Endothelial cell of umbilical vein (primary cell): ENCODE measurements around the gene SLC44A1. TPM values are rescaled to one million over a fixed set of nuclear protein-coding genes. Genes with fewer than 3 reads are reported as not detected.
A peak's percentile ranks its signal among the peaks of the same experiment; 100 is the strongest.

Experiments used
- BruUV-seq: library from RNA; stranded (reverse); fragments of 400-500 nt; replicated peaks from 2 replicates; lab custom pipeline; 2021; lab: Mats Ljungman, UMichigan
- CTCF ChIA-PET: fragments of 300-600, 350-600 bp; sonication (Branson Sonifier 250); formaldehyde crosslinking; loops from one replicate; lab custom pipeline; 2021; ENCODE audit warnings: antibody characterized with exemption, inconsistent platforms; lab: Charles Lee
- POLR2A ChIA-PET: fragments of 300-600, 350-600 bp; sonication (Branson Sonifier 250); formaldehyde crosslinking; loops from one replicate; lab custom pipeline; 2021; ENCODE audit warnings: antibody characterized with exemption, inconsistent platforms; lab: Charles Lee
- DNase-seq: peaks from one replicate; pipeline ENCODE4 v3.0.0-alpha.2; 2011; ENCODE audit warnings: low read depth, low spot score
- FAIRE-seq: peaks from 2 replicates; lab custom pipeline; 2011; peaks lifted over from hg19 to GRCh38; lab: Jason Lieb, UNC
- H2AFZ ChIP-seq: 2 replicates; pipeline ENCODE4 v1.6.0; 2012; ENCODE audit warnings: low read depth, low read length, control low read depth, inconsistent platforms
- H3K27ac ChIP-seq: 2 replicates; pipeline ENCODE4 v1.5.1; 2011; ENCODE audit warnings: low read depth, mild to moderate bottlenecking, control low read depth, low read length, moderate library complexity; ENCODE audit not compliant: insufficient read depth
- H3K27me3 ChIP-seq, 2 experiments: 2 replicates each; pipeline versions ENCODE4 v1.6.0 to v1.6.1; 2011; ENCODE audit warnings: low read length in 2 of 2, mixed read lengths in 1 of 2; ENCODE audit not compliant: control insufficient read depth in 2 of 2, insufficient read depth in 2 of 2
- H3K36me3 ChIP-seq, 2 experiments: 2 replicates in 1 of 2; 3 replicates in 1 of 2; pipeline ENCODE4 v1.5.1; 2011; ENCODE audit warnings: low read length in 2 of 2, mild to moderate bottlenecking in 1 of 2, moderate library complexity in 1 of 2; ENCODE audit not compliant: control insufficient read depth in 2 of 2, insufficient read depth in 2 of 2; ENCODE audit errors: extremely low read depth in 1 of 2
- H3K4me1 ChIP-seq: 3 replicates; pipeline ENCODE4 v1.5.1; 2011; ENCODE audit warnings: mild to moderate bottlenecking, low read length; ENCODE audit not compliant: control insufficient read depth, insufficient read depth; ENCODE audit errors: extremely low read depth
- H3K4me2 ChIP-seq: 2 replicates; pipeline ENCODE4 v1.6.1; 2011; ENCODE audit warnings: low read length, control low read depth, mixed read lengths; ENCODE audit not compliant: insufficient read depth
- H3K4me3 ChIP-seq, 3 experiments: fragments of 200-600 bp in 1 of 3; sonication (generic), shearing (Covaris generic) in 1 of 3; replicated peaks in 1 of 3; 2 replicates each; pipeline ENCODE4 v1.5.1; 2011 to 2016; ENCODE audit warnings: control low read depth in 3 of 3, low read length in 3 of 3, mild to moderate bottlenecking in 2 of 3, inconsistent platforms in 1 of 3, low read depth in 1 of 3, moderate library complexity in 1 of 3; ENCODE audit not compliant: insufficient read depth in 1 of 3
- H3K79me2 ChIP-seq: 2 replicates; pipeline ENCODE4 v1.6.0; 2012; ENCODE audit warnings: low read length, inconsistent platforms; ENCODE audit not compliant: control insufficient read depth, insufficient read depth
- H3K9ac ChIP-seq: replicated peaks from 2 replicates; pipeline ENCODE3; 2011; ENCODE audit warnings: low read length, control low read depth; ENCODE audit not compliant: insufficient read depth; ENCODE audit errors: extremely low read depth
- H3K9me1 ChIP-seq: replicated peaks from 3 replicates; pipeline ENCODE4 v1.6.0; 2011; ENCODE audit warnings: mild to moderate bottlenecking, low read length; ENCODE audit not compliant: control insufficient read depth, insufficient read depth; ENCODE audit errors: extremely low read depth
- H3K9me3 ChIP-seq: replicated peaks from 2 replicates; pipeline ENCODE4 v1.5.1; 2012; ENCODE audit warnings: low read length, inconsistent platforms; ENCODE audit not compliant: control insufficient read depth, insufficient read depth
- H4K20me1 ChIP-seq: replicated peaks from 2 replicates; pipeline ENCODE3; 2011; ENCODE audit warnings: mild to moderate bottlenecking, low read length; ENCODE audit not compliant: control insufficient read depth, insufficient read depth; ENCODE audit errors: extremely low read depth
- EZH2 ChIP-seq: IDR thresholded peaks from 2 replicates; pipeline ENCODE4 v1.6.1; 2012; ENCODE audit warnings: borderline replicate concordance, low read depth, mild to moderate bottlenecking, moderate library complexity, low read length, inconsistent platforms; ENCODE audit not compliant: severe bottlenecking
- FOS ChIP-seq: IDR thresholded peaks from 2 replicates; pipeline ENCODE4 v1.6.1; 2011; ENCODE audit warnings: mild to moderate bottlenecking, low read length, moderate library complexity, borderline replicate concordance; ENCODE audit not compliant: insufficient read depth
- GATA2 ChIP-seq: IDR thresholded peaks from 2 replicates; pipeline ENCODE4 v1.7.0; 2011; ENCODE audit warnings: low read depth, mild to moderate bottlenecking, moderate library complexity, mixed read lengths, low read length; ENCODE audit not compliant: insufficient read length, insufficient read depth
- JUN ChIP-seq: IDR thresholded peaks from 2 replicates; pipeline ENCODE4 v1.6.1; 2011; ENCODE audit warnings: borderline replicate concordance, low read depth; ENCODE audit not compliant: insufficient read length, insufficient read depth
- MYC ChIP-seq: IDR thresholded peaks from one replicate; pipeline ENCODE4 v1.6.1; 2011; ENCODE audit warnings: mild to moderate bottlenecking, low read depth, low read length
- POLR2A ChIP-seq: IDR thresholded peaks from 2 replicates; pipeline ENCODE4 v1.6.1; 2012; ENCODE audit warnings: low read depth, mild to moderate bottlenecking, control low read depth, low read length
- POLR2AphosphoS5 ChIP-seq: IDR thresholded peaks from 2 replicates; pipeline ENCODE4 v1.6.1; 2012; ENCODE audit warnings: low read depth, mild to moderate bottlenecking, control low read depth, low read length, moderate library complexity; ENCODE audit not compliant: insufficient read depth
- dilution Hi-C: fragments of 300-500 bp; cut with MboI; formaldehyde crosslinking; loops from one replicate; pipeline ENCODE4 v1.15.0; 2019; ENCODE audit warnings: low sequenced_read_pairs; ENCODE audit not compliant: extremely low pct_ligation_motif_present
- intact Hi-C: fragments of 100-400 bp; cut with micrococcal nuclease; formaldehyde crosslinking; loops from one replicate; pipeline ENCODE4 v1.10.0; 2022
- polyA plus RNA-seq, 4 experiments: library from polyadenylated mRNA; depleted of rRNA in 3 of 4; stranded (reverse) in 3 of 4; unstranded in 1 of 4; fragments of >200 nt; gene quantifications; 2 replicates each; pipeline versions ENCODE4 v1.2.1 to v1.2.3, GENCODE V29; 2011 to 2012; ENCODE audit warnings: missing spikeins in 1 of 4
- total RNA-seq: library from RNA; stranded (reverse); gene quantifications from 2 replicates; pipeline ENCODE4 v1.2.3, GENCODE V29; 2021
- TF ChIP-seq, protein P1 (sequence below), 2 donors: IDR thresholded peaks; 1 replicate in 1 of 2; 2 replicates in 1 of 2; pipeline ENCODE4 v1.5.1; 2011; ENCODE audit warnings: low read length in 2 of 2, mild to moderate bottlenecking in 2 of 2, moderate library complexity in 2 of 2, control low read depth in 1 of 2, inconsistent platforms in 1 of 2, low read depth in 1 of 2; ENCODE audit not compliant: insufficient read depth in 1 of 2; ENCODE audit errors: extremely low read depth in 1 of 2
- TF ChIP-seq, protein P2 (sequence below): IDR thresholded peaks from 2 replicates; pipeline ENCODE4 v1.6.1; 2011; ENCODE audit not compliant: insufficient read depth, insufficient read length

The SLC44A1 gene
- total and polyA plus RNA-seq, 2 donors (not counting 3 experiments of a cell fraction or from before 2014, with no cell fraction given): 16.1 to 37.7 TPM

- FAIRE-seq (no peak), DNase-seq (peak; percentile 30)
- TF ChIP-seq, protein P1, sequence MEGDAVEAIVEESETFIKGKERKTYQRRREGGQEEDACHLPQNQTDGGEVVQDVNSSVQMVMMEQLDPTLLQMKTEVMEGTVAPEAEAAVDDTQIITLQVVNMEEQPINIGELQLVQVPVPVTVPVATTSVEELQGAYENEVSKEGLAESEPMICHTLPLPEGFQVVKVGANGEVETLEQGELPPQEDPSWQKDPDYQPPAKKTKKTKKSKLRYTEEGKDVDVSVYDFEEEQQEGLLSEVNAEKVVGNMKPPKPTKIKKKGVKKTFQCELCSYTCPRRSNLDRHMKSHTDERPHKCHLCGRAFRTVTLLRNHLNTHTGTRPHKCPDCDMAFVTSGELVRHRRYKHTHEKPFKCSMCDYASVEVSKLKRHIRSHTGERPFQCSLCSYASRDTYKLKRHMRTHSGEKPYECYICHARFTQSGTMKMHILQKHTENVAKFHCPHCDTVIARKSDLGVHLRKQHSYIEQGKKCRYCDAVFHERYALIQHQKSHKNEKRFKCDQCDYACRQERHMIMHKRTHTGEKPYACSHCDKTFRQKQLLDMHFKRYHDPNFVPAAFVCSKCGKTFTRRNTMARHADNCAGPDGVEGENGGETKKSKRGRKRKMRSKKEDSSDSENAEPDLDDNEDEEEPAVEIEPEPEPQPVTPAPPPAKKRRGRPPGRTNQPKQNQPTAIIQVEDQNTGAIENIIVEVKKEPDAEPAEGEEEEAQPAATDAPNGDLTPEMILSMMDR (IDR thresholded peaks at IDR 0.05; ENCODE audit: extremely low read depth in 1 of 2, insufficient read depth in 1 of 2, low read depth in 1 of 2, low read length in 2 of 2): no peak
- TF ChIP-seq GATA2: no peak
- POLR2A ChIA-PET: interaction anchor here (0.5 kb wide), 1 partner anchor 26 kb away, joined by 6 read pairs; no protein-coding TSS in a partner anchor
- Histone ChIP-seq H3K36me3 (no peaks in the 10 kb centered on the region), H3K4me2 (peak overlapping the region; percentile 35), H3K27ac (no peak overlapping the region), H3K9ac (no peak overlapping the region), H3K79me2 (no peaks in the 10 kb centered on the region), H3K9me3 (no peaks in the 10 kb centered on the region), H3K4me1 (no peaks in the 10 kb centered on the region), H3K27me3 (no peaks in the 10 kb centered on the region), H3K4me3 (no peak overlapping the region), H2AFZ (no peak overlapping the region), H3K9me1 (no peaks in the 10 kb centered on the region), H4K20me1 (no peaks in the 10 kb centered on the region)
- intact Hi-C loops (no loop called here), dilution Hi-C loops (no loop called here)
- no TSS peak for BruUV-seq
- CTCF ChIA-PET: no interaction called here
These were observed 97.1 kb downstream of the SLC44A1 start for GRCh38 chr9:105341434-105342146.

DNA sequence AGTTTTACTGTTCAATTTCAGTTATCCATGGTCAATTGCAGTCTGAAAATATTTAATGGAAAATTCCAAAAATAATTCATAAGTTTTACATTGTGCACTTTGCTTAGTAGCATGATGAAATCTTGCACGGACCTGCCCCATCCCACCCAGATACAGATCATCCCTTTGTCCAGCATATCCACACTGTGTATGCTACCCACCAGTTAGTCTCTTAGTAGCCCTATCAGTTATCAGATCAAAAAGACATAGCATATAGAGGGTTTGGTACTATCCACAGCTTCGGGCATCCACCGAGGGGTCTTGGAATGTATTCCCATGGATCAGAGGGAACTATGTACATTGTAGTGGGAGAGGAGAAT, 97.7 kb downstream of the SLC44A1 start:
- BruUV-seq: no TSS peak
- no peaks in the 10 kb centered on the region for H3K27me3 ChIP-seq
- intact Hi-C loops: no loop called here
- no peaks in the 10 kb centered on the region for H3K36me3 ChIP-seq
- H3K79me2 ChIP-seq: no peaks in the 10 kb centered on the region
- H3K4me2 ChIP-seq: no peak overlapping the region
- ChIA-PET POLR2A (no interaction called here), CTCF (no interaction called here)
- no peaks in the 10 kb centered on the region for H4K20me1 ChIP-seq
- no peaks in the 10 kb centered on the region for H3K9me1 ChIP-seq
- H3K27ac ChIP-seq: no peak overlapping the region
- H3K4me1 ChIP-seq: no peaks in the 10 kb centered on the region
- no peak overlapping the region for H3K9ac ChIP-seq
- dilution Hi-C loops: no loop called here
- FAIRE-seq (no peak), DNase-seq (no peak)
- TF ChIP-seq MYC (no peak), POLR2AphosphoS5 (no peak), FOS (no peak), EZH2 (no peak), JUN (no peak), GATA2 (no peak), POLR2A (no peak)
- TF ChIP-seq, protein P1 (IDR thresholded peaks at IDR 0.05; ENCODE audit: extremely low read depth in 1 of 2, insufficient read depth in 1 of 2, low read depth in 1 of 2, low read length in 2 of 2): no peak
- TF ChIP-seq, protein P2, sequence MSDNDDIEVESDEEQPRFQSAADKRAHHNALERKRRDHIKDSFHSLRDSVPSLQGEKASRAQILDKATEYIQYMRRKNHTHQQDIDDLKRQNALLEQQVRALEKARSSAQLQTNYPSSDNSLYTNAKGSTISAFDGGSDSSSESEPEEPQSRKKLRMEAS: no peak
- no peaks in the 10 kb centered on the region for H3K9me3 ChIP-seq
- H2AFZ ChIP-seq: no peak overlapping the region
- no peak overlapping the region for H3K4me3 ChIP-seq
